K562 (cell line): ENCODE results near the gene CC2D1A.

Experiments
- CBX2 ChIP-seq: fragments of 200-600 bp; sonication (generic); IDR thresholded peaks from one replicate; pipeline ENCODE4 v1.6.1; 2012; ENCODE audit warnings: mild to moderate bottlenecking, low read length, inconsistent platforms; ENCODE audit not compliant: insufficient read depth, poor library complexity, severe bottlenecking
- CTCF ChIP-seq, 3 experiments: IDR thresholded peaks in 2 of 3; conservative IDR thresholded peaks in 1 of 3; 2 replicates each; pipeline ENCODE4 v1.5.1; 2011 to 2012; ENCODE audit warnings: low read length in 3 of 3, mild to moderate bottlenecking in 3 of 3, control low read depth in 2 of 3, improper control_type of control experiment in 1 of 3, inconsistent platforms in 1 of 3, low read depth in 1 of 3, mixed read lengths in 1 of 3, moderate library complexity in 1 of 3; ENCODE audit not compliant: insufficient read depth in 2 of 3
- FOS ChIP-seq: IDR thresholded peaks from 3 replicates; pipeline ENCODE4 v1.6.1; 2011; ENCODE audit not compliant: insufficient read length; ENCODE audit errors: extremely low read depth
- NCOA1 ChIP-seq: fragments of 450-650 bp; IDR thresholded peaks from 2 replicates; pipeline ENCODE4 v1.6.1; 2016; ENCODE audit warnings: low read depth
- RNF2 ChIP-seq: sonication (generic); IDR thresholded peaks from 2 replicates; pipeline ENCODE4 v1.6.1; 2016
- SNIP1 ChIP-seq: fragments of 450-650 bp; IDR thresholded peaks from 2 replicates; pipeline ENCODE4 v1.7.1; 2017; ENCODE audit warnings: low read depth, mild to moderate bottlenecking
- SUPT5H ChIP-seq: fragments of 450-650 bp; IDR thresholded peaks from 2 replicates; pipeline ENCODE4 v1.6.1; 2016
- ZNF24 ChIP-seq: fragments of 450-650 bp; IDR thresholded peaks from 2 replicates; pipeline ENCODE4 v1.6.1; 2016
- ZNF280B ChIP-seq: fragments of 250-450 bp; sonication (Bioruptor Pico); IDR thresholded peaks from 2 replicates; pipeline ENCODE4 v1.5.1; 2021; ENCODE audit warnings: mild to moderate bottlenecking

GRCh38 chr19:13899912-13900584, 6.0 kb upstream of the CC2D1A start:
- TF ChIP-seq CBX2 (no peak), NCOA1 (no peak), ZNF24 (no peak), ZNF280B (no peak), SUPT5H (no peak), CTCF (IDR thresholded peaks at IDR 0.05 in 2 of 3, conservative IDR thresholded peaks at IDR 0.05 in 1 of 3; ENCODE audit: insufficient read depth in 2 of 3, low read depth in 1 of 3, low read length in 3 of 3) (no peak), RNF2 (no peak), SNIP1 (no peak), FOS (no peak)
